Measurements from ENCODE around the gene SPANXB1. TPM values are rescaled to one million over a fixed set of nuclear protein-coding genes. Genes with fewer than 3 reads are reported as not detected.
"Not testable (repeated sequence)": the region's sequence is repeated elsewhere in the genome, so short reads cannot be mapped to it uniquely, and the experiment has no call there.

SPANXB1 gene
- total RNA-seq: not detected

GRCh38 chrX:141002568-141002967 lies at the start of gene SPANXB1:
Gene SPANXB1 (plus strand): TSS chrX:141002594. CDS start chrX:141002694, 100 bp downstream.
- H3K4me3 ChIP-seq; intact Hi-C loops (cut with DNase I); H3K36me3 ChIP-seq; DNase-seq (ENCODE audit: extremely low spot score in 2 of 2); H3K9me3 ChIP-seq; H3K27me3 ChIP-seq; H3K4me1 ChIP-seq; H3K27ac ChIP-seq: not testable (repeated sequence)

GRCh38 chrX:140967036-140967435 lies 35.4 kb upstream of the SPANXB1 start:
- no peaks in the 10 kb centered on the region for H3K36me3 ChIP-seq
- TF ChIP-seq POLR2AphosphoS5 (IDR thresholded peaks at IDR 0.05; ENCODE audit: insufficient read depth in 1 of 2, low read depth in 1 of 2): no peak
- TF ChIP-seq CTCF (IDR thresholded peaks at IDR 0.05): no peak
- TF ChIP-seq POLR2A (IDR thresholded peaks at IDR 0.05): no peak
- intact Hi-C loops (cut with DNase I): no loop called here
- no peaks in the 10 kb centered on the region for H3K4me1 ChIP-seq
- no peak overlapping the region for H3K4me3 ChIP-seq
- no peak for DNase-seq (ENCODE audit: extremely low spot score in 2 of 2)
- H3K27ac ChIP-seq: no peak overlapping the region
- H3K9me3 ChIP-seq: no peaks in the 10 kb centered on the region
- no peaks in the 10 kb centered on the region for H3K27me3 ChIP-seq

DNA sequence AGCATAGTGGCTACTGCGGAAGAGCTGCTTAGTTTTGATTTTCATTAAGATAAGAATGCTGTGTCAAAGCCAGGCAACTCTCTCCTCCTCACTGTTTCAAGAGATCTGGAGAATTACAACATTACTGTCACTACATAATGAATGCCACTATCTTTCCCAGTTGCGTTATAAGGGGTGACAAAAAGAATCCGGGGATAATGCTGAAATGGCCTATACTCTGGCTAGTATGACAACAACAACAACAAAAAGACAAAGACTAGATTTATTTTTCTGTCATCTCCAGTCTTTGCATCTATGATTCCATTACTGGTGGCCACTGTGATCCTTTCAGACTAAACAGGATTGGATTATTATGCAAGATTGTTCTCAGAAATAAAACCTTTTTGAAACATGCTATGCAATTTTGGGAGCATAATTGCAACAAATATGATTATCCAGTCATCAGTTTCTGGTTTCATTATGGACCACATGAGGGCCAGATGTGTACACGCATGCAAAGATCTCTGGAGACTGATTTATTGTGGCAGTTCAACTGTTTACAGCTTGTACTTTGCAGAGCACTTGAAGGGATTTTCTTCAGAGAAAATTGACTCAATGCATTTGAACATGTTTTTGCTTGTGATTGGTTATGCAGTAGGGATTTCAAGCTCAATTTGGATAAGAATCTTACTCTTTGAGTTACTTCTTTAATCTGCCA lies 31.1 kb upstream of the SPANXB1 start:
- intact Hi-C loops (cut with DNase I): no loop called here
- no peak for TF ChIP-seq POLR2AphosphoS5 (IDR thresholded peaks at IDR 0.05; ENCODE audit: insufficient read depth in 1 of 2, low read depth in 1 of 2)
- TF ChIP-seq POLR2A (IDR thresholded peaks at IDR 0.05): no peak
- TF ChIP-seq CTCF (IDR thresholded peaks at IDR 0.05): no peak
- DNase-seq (ENCODE audit: extremely low spot score in 2 of 2): no peak
- H3K9me3 ChIP-seq: no peaks in the 10 kb centered on the region
- no peaks in the 10 kb centered on the region for H3K36me3 ChIP-seq
- no peaks in the 10 kb centered on the region for H3K27me3 ChIP-seq
- H3K4me1 ChIP-seq: no peaks in the 10 kb centered on the region
- no peak overlapping the region for H3K27ac ChIP-seq
- no peak overlapping the region for H3K4me3 ChIP-seq

DNA sequence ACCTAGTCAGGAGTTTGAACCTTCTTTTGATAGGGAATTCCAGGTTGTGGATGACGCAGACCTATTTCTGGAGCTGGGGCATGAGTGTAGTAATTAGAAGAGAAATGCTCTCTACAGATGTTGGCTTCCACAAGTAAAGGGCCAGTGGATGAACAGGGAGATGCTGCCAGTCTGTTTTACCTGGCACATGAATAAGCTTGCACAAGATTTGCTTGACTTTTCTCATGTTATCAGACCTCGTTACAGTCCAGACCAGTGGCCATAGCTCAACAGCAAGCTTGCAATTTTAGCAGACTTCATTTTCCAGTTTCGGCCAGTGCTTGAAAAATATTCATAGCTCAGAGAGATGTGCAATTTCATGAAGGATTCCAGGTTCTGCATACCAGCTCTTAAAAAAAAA lies 26.9 kb upstream of the SPANXB1 start:
- no peaks in the 10 kb centered on the region for H3K4me1 ChIP-seq
- no peaks in the 10 kb centered on the region for H3K27me3 ChIP-seq
- DNase-seq (ENCODE audit: extremely low spot score in 2 of 2): no peak
- no peak for TF ChIP-seq CTCF (IDR thresholded peaks at IDR 0.05)
- no peak for TF ChIP-seq POLR2AphosphoS5 (IDR thresholded peaks at IDR 0.05; ENCODE audit: insufficient read depth in 1 of 2, low read depth in 1 of 2)
- TF ChIP-seq POLR2A (IDR thresholded peaks at IDR 0.05): no peak
- intact Hi-C loops (cut with DNase I): no loop called here
- no peaks in the 10 kb centered on the region for H3K36me3 ChIP-seq
- no peaks in the 10 kb centered on the region for H3K9me3 ChIP-seq
- H3K4me3 ChIP-seq: no peak overlapping the region
- H3K27ac ChIP-seq: no peak overlapping the region

DNA sequence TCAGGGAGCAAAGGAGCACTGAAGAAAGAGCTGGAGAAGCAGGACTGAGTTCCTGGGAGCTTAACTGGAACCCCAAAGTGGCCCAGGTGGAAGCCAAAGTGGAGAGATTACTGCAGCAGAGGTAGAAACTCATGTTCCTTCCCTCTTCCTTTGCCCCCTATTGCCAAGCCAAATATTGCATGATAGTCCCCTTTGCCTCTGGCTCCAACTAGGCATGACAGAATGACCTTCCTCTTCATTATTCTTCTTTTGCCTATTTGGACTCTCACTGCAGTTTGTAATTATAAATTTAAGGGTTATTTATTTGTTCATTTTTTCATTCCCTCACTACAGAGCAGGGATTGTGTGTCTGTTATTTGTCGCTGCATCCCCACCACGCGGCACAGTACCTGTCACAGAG lies 22.1 kb upstream of the SPANXB1 start:
- no peak overlapping the region for H3K27ac ChIP-seq
- intact Hi-C loops (cut with DNase I): no loop called here
- H3K9me3 ChIP-seq: no peaks in the 10 kb centered on the region
- no peaks in the 10 kb centered on the region for H3K4me1 ChIP-seq
- H3K36me3 ChIP-seq: no peaks in the 10 kb centered on the region
- DNase-seq (ENCODE audit: extremely low spot score in 2 of 2): no peak
- TF ChIP-seq CTCF (IDR thresholded peaks at IDR 0.05) (no peak), POLR2A (IDR thresholded peaks at IDR 0.05) (no peak), POLR2AphosphoS5 (IDR thresholded peaks at IDR 0.05; ENCODE audit: insufficient read depth in 1 of 2, low read depth in 1 of 2) (no peak)
- no peaks in the 10 kb centered on the region for H3K27me3 ChIP-seq
- H3K4me3 ChIP-seq: no peak overlapping the region

Measured in vagina (tissue), 2 donors.